K562 (cell line): ENCODE data around the gene TBATA. TPM values are rescaled to one million over a fixed set of nuclear protein-coding genes. Genes with fewer than 3 reads are reported as not detected.
A peak's percentile ranks its signal among the peaks of the same experiment; 100 is the strongest.

Source experiments
- ATAC-seq: fragments of 200-7000 bp; cut with Tn5 transposase; 3 replicates; pipeline ENCODE4 v1.9.1; 2020; ENCODE audit warnings: moderate library complexity
- BruUV-seq: library from RNA; stranded (reverse); fragments of 400-500 nt; replicated peaks from 2 replicates; lab custom pipeline; 2021; lab: Mats Ljungman, UMichigan
- CTCF ChIA-PET: fragments of 300-600 bp; formaldehyde crosslinking; extraction: SDS; loops from one replicate; lab custom pipeline; 2021; ENCODE audit warnings: low intra/inter-chr PET ratio; lab: Yijun Ruan, JAX
- POLR2A ChIA-PET: fragments of 300-600, 350-650 bp; sonication (Branson Sonifier 250); formaldehyde crosslinking; extraction: SDS; loops from one replicate; lab custom pipeline; 2021; ENCODE audit warnings: antibody characterized with exemption, inconsistent platforms; lab: Yijun Ruan, JAX
- DNase-seq, 4 experiments: peaks; one replicate each; pipeline versions ENCODE4 v3.0.0 to v3.0.0-alpha.2; 2011 to 2018; ENCODE audit warnings: low spot score in 3 of 4, mixed read lengths in 3 of 4; ENCODE audit errors: extremely low read depth in 1 of 4
- FAIRE-seq: peaks from 2 replicates; lab custom pipeline; 2011; peaks lifted over from hg19 to GRCh38; lab: Jason Lieb, UNC
- H2AFZ ChIP-seq: 2 replicates; pipeline ENCODE4 v1.6.0; 2011; ENCODE audit warnings: low read depth, low read length, control low read depth, inconsistent platforms
- H3K27ac ChIP-seq: fragments of 200-600 bp; 3 replicates; pipeline ENCODE4 v1.8.0; 2011; ENCODE audit warnings: low read depth, mild to moderate bottlenecking, control low read depth, inconsistent platforms, low read length, moderate library complexity, mixed read lengths; ENCODE audit errors: extremely low read depth
- H3K27me3 ChIP-seq, 2 experiments: fragments of 300-600 bp in 1 of 2; 2 replicates in 1 of 2; 3 replicates in 1 of 2; pipeline versions ENCODE4 v1.6.0 to v1.8.0; 2011; ENCODE audit warnings: inconsistent platforms in 2 of 2, low read length in 2 of 2, mild to moderate bottlenecking in 1 of 2, mixed read lengths in 1 of 2, moderate library complexity in 1 of 2; ENCODE audit not compliant: control insufficient read depth in 2 of 2, insufficient read depth in 2 of 2
- H3K36me3 ChIP-seq: fragments of 300-600 bp; 3 replicates; pipeline ENCODE4 v1.8.0; 2011; ENCODE audit warnings: mild to moderate bottlenecking, low read length, inconsistent platforms; ENCODE audit not compliant: control insufficient read depth, insufficient read depth
- H3K4me1 ChIP-seq, 2 experiments: fragments of 200-600 bp in 1 of 2; replicated peaks in 1 of 2; 2 replicates in 1 of 2; 3 replicates in 1 of 2; pipeline versions ENCODE4 v1.5.1 to v1.8.0; 2011; ENCODE audit warnings: inconsistent platforms in 2 of 2, low read length in 2 of 2, mild to moderate bottlenecking in 1 of 2, mixed read lengths in 1 of 2, moderate library complexity in 1 of 2; ENCODE audit not compliant: control insufficient read depth in 2 of 2, insufficient read depth in 2 of 2
- H3K4me2 ChIP-seq: 2 replicates; pipeline ENCODE4 v1.6.1; 2011; ENCODE audit warnings: low read length, control low read depth, inconsistent platforms, mixed read lengths; ENCODE audit not compliant: insufficient read depth
- H3K4me3 ChIP-seq: fragments of 200-600 bp; sonication (generic), shearing (Covaris generic); 2 replicates; pipeline ENCODE4 v1.5.1; 2016; ENCODE audit warnings: control low read depth, inconsistent platforms
- H3K79me2 ChIP-seq: fragments of 200-600 bp; 3 replicates; pipeline ENCODE4 v1.8.0; 2011; ENCODE audit warnings: low read length, inconsistent platforms; ENCODE audit not compliant: control insufficient read depth, insufficient read depth
- H3K9ac ChIP-seq, 2 experiments: 2 replicates each; pipeline versions ENCODE4 v1.6.0 to v1.6.1; 2011; ENCODE audit warnings: low read depth in 2 of 2, low read length in 2 of 2, control low read depth in 1 of 2, inconsistent platforms in 1 of 2, mild to moderate bottlenecking in 1 of 2, mixed read lengths in 1 of 2; ENCODE audit not compliant: insufficient read depth in 1 of 2
- H3K9me1 ChIP-seq: one replicate; pipeline ENCODE4 v1.6.0; 2011; ENCODE audit warnings: inconsistent platforms, mild to moderate bottlenecking, low read length, moderate library complexity; ENCODE audit not compliant: control insufficient read depth, insufficient read depth
- H3K9me3 ChIP-seq: replicated peaks from 2 replicates; pipeline ENCODE4 v1.5.1; 2011; ENCODE audit warnings: low read depth, low read length, inconsistent platforms; ENCODE audit not compliant: control insufficient read depth, insufficient read depth
- H4K20me1 ChIP-seq: replicated peaks from 2 replicates; pipeline ENCODE4 v1.6.1; 2011; ENCODE audit warnings: low read length, inconsistent platforms, mixed read lengths; ENCODE audit not compliant: control insufficient read depth, insufficient read depth
- BCOR ChIP-seq: fragments of 450-650 bp; IDR thresholded peaks from 2 replicates; pipeline ENCODE4 v1.6.1; 2016
- ETV5 ChIP-seq: sonication (generic); formaldehyde crosslinking; IDR thresholded peaks from 2 replicates; pipeline ENCODE4 v1.4.0; 2020; ENCODE audit warnings: low read depth, mild to moderate bottlenecking, missing genetic modification reagents
- GABPB1 ChIP-seq: sonication (generic); formaldehyde crosslinking; IDR thresholded peaks from 2 replicates; pipeline ENCODE4 v1.8.0; 2022; ENCODE audit warnings: mild to moderate bottlenecking, missing genetic modification reagents
- KAT8 ChIP-seq: fragments of 450-650 bp; IDR thresholded peaks from 2 replicates; pipeline ENCODE4 v1.6.1; 2016; ENCODE audit warnings: low read depth, mild to moderate bottlenecking
- MAFG ChIP-seq: fragments of 450-650 bp; conservative IDR thresholded peaks from 2 replicates; pipeline ENCODE4 v1.6.1; 2016; ENCODE audit warnings: missing genetic modification characterization, missing compliant biosample characterization
- MCM7 ChIP-seq, 2 experiments: fragments of 450-650 bp; IDR thresholded peaks; 2 replicates each; pipeline ENCODE4 v1.6.1; 2016 to 2018
- NCOA6 ChIP-seq: fragments of 450-650 bp; IDR thresholded peaks from 2 replicates; pipeline ENCODE4 v1.6.1; 2017; ENCODE audit warnings: mild to moderate bottlenecking
- PHF21A ChIP-seq: fragments of 450-650 bp; IDR thresholded peaks from 2 replicates; pipeline ENCODE4 v1.6.1; 2017; ENCODE audit warnings: low read depth, borderline replicate concordance
- RAD21 ChIP-seq, 2 experiments: fragments of 250-450 bp in 1 of 2; fragments of 450-650 bp in 1 of 2; sonication (Bioruptor Pico) in 1 of 2; formaldehyde crosslinking in 1 of 2; IDR thresholded peaks in 1 of 2; conservative IDR thresholded peaks in 1 of 2; 2 replicates each; pipeline versions ENCODE4 v1.4.0 to v1.8.0; 2020 to 2022; ENCODE audit warnings: mild to moderate bottlenecking in 2 of 2, moderate library complexity in 1 of 2
- RBM14 ChIP-seq: fragments of 200-400 bp; formaldehyde crosslinking; IDR thresholded peaks from 2 replicates; pipeline ENCODE4 v1.6.1; 2018; ENCODE audit warnings: low read depth, mild to moderate bottlenecking, low read length, moderate library complexity, borderline replicate concordance; ENCODE audit not compliant: insufficient read depth
- SREBF2 ChIP-seq: sonication (generic); formaldehyde crosslinking; IDR thresholded peaks from 2 replicates; pipeline ENCODE4 v1.4.0; 2020; ENCODE audit warnings: mild to moderate bottlenecking, missing genetic modification reagents
- TAF15 ChIP-seq: fragments of 200-400 bp; formaldehyde crosslinking; IDR thresholded peaks from 2 replicates; pipeline ENCODE4 v1.6.1; 2017; ENCODE audit warnings: mild to moderate bottlenecking, low read depth, low read length, moderate library complexity
- ZEB2 ChIP-seq: fragments of 450-650 bp; IDR thresholded peaks from 2 replicates; pipeline ENCODE4 v1.6.1; 2016
- ZFP1 ChIP-seq: fragments of 450-650 bp; formaldehyde crosslinking; IDR thresholded peaks from 2 replicates; pipeline ENCODE4 v1.4.0; 2020; ENCODE audit warnings: mild to moderate bottlenecking, mixed read lengths
- WGBS: fragments of 100-300 bp; shearing (Covaris generic); methylation state at CpG from one replicate; pipeline ENCODE4 v1.1.6; 2016; ENCODE audit warnings: low coverage, mixed read lengths; ENCODE audit not compliant: insufficient coverage; ENCODE audit errors: missing lambda C conversion rate; 5-methylcytosine and 5-hydroxymethylcytosine counted together
- in situ Hi-C: fragments of 300-500 bp; cut with MboI; formaldehyde crosslinking; loops from 4 replicates; pipeline ENCODE4 v1.15.0; 2018; ENCODE audit warnings: inconsistent platforms, mixed read lengths
- intact Hi-C: fragments of 100-400 bp; cut with micrococcal nuclease; formaldehyde crosslinking; loops from 2 replicates; pipeline ENCODE4 v1.14.2; 2022
- polyA plus RNA-seq, 8 experiments: library from polyadenylated mRNA; depleted of rRNA in 4 of 8; stranded (reverse) in 5 of 8; unstranded in 3 of 8; fragments of >200 nt; fragmentation: Nextera tagmentation in 2 of 8; fragmentation: Illumina TruSeq in 1 of 8; extraction: Ambion mirVana in 2 of 8; extraction: Trizol in 1 of 8; gene quantifications; 2 replicates each; pipeline versions ENCODE4 v1.2.1 to v1.2.3, GENCODE V29; 2011 to 2014; ENCODE audit warnings: inconsistent platforms in 1 of 8, missing spikeins in 1 of 8
- total RNA-seq, 7 experiments: library from RNA; depleted of rRNA in 6 of 7; stranded (reverse); fragments of >200 nt in 6 of 7; fragmentation: Illumina TruSeq in 2 of 7; extraction: Trizol in 2 of 7; gene quantifications; 2 replicates each; pipeline versions ENCODE4 v1.2.1 to v1.2.3, GENCODE V29; 2011 to 2021; ENCODE audit warnings: low replicate concordance in 1 of 7
- TF ChIP-seq, protein P1 (sequence below): fragments of 250-450 bp; sonication (Bioruptor Pico); IDR thresholded peaks from 2 replicates; pipeline ENCODE4 v1.5.0; 2021; ENCODE audit warnings: mild to moderate bottlenecking, borderline replicate concordance
- TF ChIP-seq, protein P2 (sequence below), 3 experiments: IDR thresholded peaks in 2 of 3; conservative IDR thresholded peaks in 1 of 3; 2 replicates each; pipeline ENCODE4 v1.5.1; 2011 to 2012; ENCODE audit warnings: low read length in 3 of 3, mild to moderate bottlenecking in 3 of 3, control low read depth in 2 of 3, improper control_type of control experiment in 1 of 3, inconsistent platforms in 1 of 3, low read depth in 1 of 3, mixed read lengths in 1 of 3, moderate library complexity in 1 of 3; ENCODE audit not compliant: insufficient read depth in 2 of 3
- TF ChIP-seq, protein P3 (sequence below): fragments of 450-650 bp; formaldehyde crosslinking; IDR thresholded peaks from 2 replicates; pipeline ENCODE4 v1.4.0; 2020; ENCODE audit warnings: mild to moderate bottlenecking

TBATA gene
- total and polyA plus RNA-seq, 9 of the 15 experiments (the other 6 are each of a cell fraction or from before 2014, with no cell fraction given), result not detected

DNA sequence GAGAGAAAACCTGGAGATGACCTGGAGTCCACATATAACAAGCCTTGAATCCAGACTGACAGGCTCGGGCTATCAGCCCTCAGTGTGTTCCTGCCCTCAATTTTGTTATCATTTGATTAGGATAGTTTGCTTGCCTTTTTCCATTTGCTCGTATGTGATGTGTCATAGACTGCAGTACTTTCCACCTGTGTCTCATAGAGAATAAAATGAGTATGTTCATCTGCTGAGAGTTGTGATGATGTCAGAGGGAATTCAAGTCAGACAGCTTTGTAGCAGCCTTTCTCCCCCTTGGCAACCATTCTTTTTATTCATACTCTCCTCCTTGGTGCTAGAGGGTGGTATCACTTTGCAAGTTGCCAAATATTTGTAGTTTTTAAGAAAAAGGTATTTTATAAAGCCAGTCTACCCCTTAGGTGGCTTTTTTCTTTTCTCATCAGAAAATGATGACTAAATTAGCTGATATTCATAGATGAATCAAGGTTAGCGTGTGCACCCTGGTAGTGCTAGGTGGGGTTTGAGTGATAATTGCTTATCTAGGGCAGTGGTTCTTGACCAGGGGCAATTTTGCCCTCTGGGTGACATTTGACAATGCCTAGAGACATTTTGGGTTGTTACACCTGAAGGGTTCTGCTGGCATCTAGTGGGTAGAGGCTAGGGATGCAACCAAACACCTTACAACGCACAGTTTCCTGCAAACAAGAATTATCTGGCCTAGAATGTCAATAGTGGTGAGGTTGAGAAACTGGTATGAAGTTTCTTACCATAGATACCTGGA is 36.0 kb upstream of the TBATA start:
- 66% methylated on average over 4 of the region's 4 CpGs for WGBS

More for the DNA sequence above, 36.0 kb upstream of the TBATA start:
- Histone ChIP-seq H3K79me2 (0 out of 3 replicates have a peak, but pooled peaks cover 2% of the 10 kb centered on the region), H4K20me1 (0 out of 2 replicates have a peak, but pooled peaks cover 3% of the 10 kb centered on the region), H3K4me3 (no peak overlapping the region), H3K4me2 (no peak overlapping the region), H3K9me3 (no peaks in the 10 kb centered on the region), H3K4me1 (peaks cover 10 to 11% of the 10 kb centered on the region in 2 experiments), H3K27ac (no peak overlapping the region), H2AFZ (no peak overlapping the region), H3K9ac (no peak overlapping the region), H3K9me1 (no peaks in the 10 kb centered on the region), H3K27me3 (no peaks in the 10 kb centered on the region), H3K36me3 (peaks cover 4% of the 10 kb centered on the region; the same call in 1 of the 3 replicates)
- intact Hi-C loops, result no loop called here
- FAIRE-seq, result no peak
- in situ Hi-C loops, result no loop called here
- TF ChIP-seq, protein P1, sequence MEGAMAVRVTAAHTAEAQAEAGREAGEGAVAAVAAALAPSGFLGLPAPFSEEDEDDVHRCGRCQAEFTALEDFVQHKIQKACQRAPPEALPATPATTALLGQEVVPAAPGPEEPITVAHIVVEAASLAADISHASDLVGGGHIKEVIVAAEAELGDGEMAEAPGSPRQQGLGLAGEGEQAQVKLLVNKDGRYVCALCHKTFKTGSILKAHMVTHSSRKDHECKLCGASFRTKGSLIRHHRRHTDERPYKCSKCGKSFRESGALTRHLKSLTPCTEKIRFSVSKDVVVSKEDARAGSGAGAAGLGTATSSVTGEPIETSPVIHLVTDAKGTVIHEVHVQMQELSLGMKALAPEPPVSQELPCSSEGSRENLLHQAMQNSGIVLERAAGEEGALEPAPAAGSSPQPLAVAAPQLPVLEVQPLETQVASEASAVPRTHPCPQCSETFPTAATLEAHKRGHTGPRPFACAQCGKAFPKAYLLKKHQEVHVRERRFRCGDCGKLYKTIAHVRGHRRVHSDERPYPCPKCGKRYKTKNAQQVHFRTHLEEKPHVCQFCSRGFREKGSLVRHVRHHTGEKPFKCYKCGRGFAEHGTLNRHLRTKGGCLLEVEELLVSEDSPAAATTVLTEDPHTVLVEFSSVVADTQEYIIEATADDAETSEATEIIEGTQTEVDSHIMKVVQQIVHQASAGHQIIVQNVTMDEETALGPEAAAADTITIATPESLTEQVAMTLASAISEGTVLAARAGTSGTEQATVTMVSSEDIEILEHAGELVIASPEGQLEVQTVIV (CRISPR knock-in tag), result no peak
- TF ChIP-seq KAT8 (no peak), ETV5 (CRISPR knock-in tag) (no peak), NCOA6 (no peak), ZFP1 (no peak), MAFG (tag) (no peak), BCOR (no peak), PHF21A (no peak), SREBF2 (CRISPR knock-in tag) (no peak), MCM7 (IDR thresholded peaks at IDR 0.05) (no peak), TAF15 (no peak), RAD21 (CRISPR knock-in tag; conservative IDR thresholded peaks at IDR 0.05 in 1 of 2, IDR thresholded peaks at IDR 0.05 in 1 of 2) (peak in 1 of 2 experiments; percentile 24; a peak in 1 of 4 replicates), GABPB1 (CRISPR knock-in tag) (no peak), RBM14 (no peak), ZEB2 (no peak)
- TF ChIP-seq, protein P2, sequence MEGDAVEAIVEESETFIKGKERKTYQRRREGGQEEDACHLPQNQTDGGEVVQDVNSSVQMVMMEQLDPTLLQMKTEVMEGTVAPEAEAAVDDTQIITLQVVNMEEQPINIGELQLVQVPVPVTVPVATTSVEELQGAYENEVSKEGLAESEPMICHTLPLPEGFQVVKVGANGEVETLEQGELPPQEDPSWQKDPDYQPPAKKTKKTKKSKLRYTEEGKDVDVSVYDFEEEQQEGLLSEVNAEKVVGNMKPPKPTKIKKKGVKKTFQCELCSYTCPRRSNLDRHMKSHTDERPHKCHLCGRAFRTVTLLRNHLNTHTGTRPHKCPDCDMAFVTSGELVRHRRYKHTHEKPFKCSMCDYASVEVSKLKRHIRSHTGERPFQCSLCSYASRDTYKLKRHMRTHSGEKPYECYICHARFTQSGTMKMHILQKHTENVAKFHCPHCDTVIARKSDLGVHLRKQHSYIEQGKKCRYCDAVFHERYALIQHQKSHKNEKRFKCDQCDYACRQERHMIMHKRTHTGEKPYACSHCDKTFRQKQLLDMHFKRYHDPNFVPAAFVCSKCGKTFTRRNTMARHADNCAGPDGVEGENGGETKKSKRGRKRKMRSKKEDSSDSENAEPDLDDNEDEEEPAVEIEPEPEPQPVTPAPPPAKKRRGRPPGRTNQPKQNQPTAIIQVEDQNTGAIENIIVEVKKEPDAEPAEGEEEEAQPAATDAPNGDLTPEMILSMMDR (IDR thresholded peaks at IDR 0.05 in 2 of 3, conservative IDR thresholded peaks at IDR 0.05 in 1 of 3; ENCODE audit: insufficient read depth in 2 of 3, low read depth in 1 of 3, low read length in 3 of 3), result peak; percentile 27 to 31 (median 30); a peak in 2 of 6 replicates
- TF ChIP-seq, protein P3, sequence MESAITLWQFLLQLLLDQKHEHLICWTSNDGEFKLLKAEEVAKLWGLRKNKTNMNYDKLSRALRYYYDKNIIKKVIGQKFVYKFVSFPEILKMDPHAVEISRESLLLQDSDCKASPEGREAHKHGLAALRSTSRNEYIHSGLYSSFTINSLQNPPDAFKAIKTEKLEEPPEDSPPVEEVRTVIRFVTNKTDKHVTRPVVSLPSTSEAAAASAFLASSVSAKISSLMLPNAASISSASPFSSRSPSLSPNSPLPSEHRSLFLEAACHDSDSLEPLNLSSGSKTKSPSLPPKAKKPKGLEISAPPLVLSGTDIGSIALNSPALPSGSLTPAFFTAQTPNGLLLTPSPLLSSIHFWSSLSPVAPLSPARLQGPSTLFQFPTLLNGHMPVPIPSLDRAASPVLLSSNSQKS, result no peak
- ChIA-PET CTCF (no interaction called here), POLR2A (no interaction called here)
- no peak for DNase-seq
- no TSS peak for BruUV-seq
- no peak for ATAC-seq
